ENCODE measurements around the gene KPTN. TPM values are rescaled to one million over a fixed set of nuclear protein-coding genes. Genes with fewer than 3 reads are reported as not detected.

The KPTN gene
- total and polyA plus RNA-seq, 2 experiments from 2014 or later, result 10.4 to 20.6 TPM

DNA sequence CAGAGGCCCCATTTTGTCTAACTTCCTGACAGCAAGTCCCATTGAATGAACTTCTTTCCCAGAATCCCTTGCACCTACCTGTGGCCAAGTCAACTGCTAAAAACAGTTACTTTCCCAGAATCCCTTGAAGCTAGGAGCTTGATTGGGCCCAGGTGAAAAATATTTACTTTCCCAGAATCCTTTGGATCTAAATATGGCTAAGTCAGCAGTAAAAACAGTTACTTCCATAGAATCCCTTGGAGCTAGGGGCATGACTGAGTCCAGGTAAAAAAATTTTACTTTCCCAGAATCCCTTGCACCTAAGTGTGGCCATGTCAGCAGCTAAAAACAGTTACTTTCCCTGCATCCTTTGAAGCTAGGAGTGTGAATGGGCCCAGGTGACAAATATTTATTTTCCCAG is 51.5 kb downstream of the KPTN start:
- Histone ChIP-seq H3K4me3 (no peak overlapping the region), H3K36me3 (no peaks in the 10 kb centered on the region), H3K4me1 (ENCODE audit: low read depth) (no peaks in the 10 kb centered on the region), H3K27me3 (peaks cover 16% of the 10 kb centered on the region), H3K27ac (no peak overlapping the region), H3K9me3 (ENCODE audit: low read depth) (no peaks in the 10 kb centered on the region)
- no peak for DNase-seq (ENCODE audit: low read depth in 1 of 2, low spot score in 1 of 2)
- TF ChIP-seq, protein P1, sequence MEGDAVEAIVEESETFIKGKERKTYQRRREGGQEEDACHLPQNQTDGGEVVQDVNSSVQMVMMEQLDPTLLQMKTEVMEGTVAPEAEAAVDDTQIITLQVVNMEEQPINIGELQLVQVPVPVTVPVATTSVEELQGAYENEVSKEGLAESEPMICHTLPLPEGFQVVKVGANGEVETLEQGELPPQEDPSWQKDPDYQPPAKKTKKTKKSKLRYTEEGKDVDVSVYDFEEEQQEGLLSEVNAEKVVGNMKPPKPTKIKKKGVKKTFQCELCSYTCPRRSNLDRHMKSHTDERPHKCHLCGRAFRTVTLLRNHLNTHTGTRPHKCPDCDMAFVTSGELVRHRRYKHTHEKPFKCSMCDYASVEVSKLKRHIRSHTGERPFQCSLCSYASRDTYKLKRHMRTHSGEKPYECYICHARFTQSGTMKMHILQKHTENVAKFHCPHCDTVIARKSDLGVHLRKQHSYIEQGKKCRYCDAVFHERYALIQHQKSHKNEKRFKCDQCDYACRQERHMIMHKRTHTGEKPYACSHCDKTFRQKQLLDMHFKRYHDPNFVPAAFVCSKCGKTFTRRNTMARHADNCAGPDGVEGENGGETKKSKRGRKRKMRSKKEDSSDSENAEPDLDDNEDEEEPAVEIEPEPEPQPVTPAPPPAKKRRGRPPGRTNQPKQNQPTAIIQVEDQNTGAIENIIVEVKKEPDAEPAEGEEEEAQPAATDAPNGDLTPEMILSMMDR (IDR thresholded peaks at IDR 0.05; ENCODE audit: low read depth, low read length), result no peak

DNA sequence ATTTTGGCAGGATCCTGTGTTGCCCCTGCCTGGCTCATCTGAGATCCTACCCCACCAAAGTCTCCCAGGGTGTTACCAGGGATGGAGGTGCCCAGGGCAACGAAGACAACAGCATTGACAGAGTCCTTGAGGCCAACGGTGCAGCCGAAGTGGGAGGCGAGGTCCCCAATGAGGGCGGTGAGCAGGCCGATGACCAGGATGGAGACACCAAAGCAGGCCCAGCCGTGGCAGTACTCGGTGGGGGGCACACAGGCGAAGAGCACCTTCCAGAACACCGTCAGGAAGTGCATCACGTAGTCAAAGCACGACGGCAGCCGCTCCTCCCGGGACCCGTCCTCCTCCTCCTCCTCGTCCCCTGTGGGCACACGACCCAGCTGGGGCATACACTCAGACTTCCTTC is 51.9 kb downstream of the KPTN start:
- Histone ChIP-seq H3K27ac (no peak overlapping the region), H3K27me3 (peaks cover 16% of the 10 kb centered on the region), H3K9me3 (ENCODE audit: low read depth) (no peaks in the 10 kb centered on the region), H3K4me1 (ENCODE audit: low read depth) (no peaks in the 10 kb centered on the region), H3K4me3 (no peak overlapping the region), H3K36me3 (no peaks in the 10 kb centered on the region)
- no peak for DNase-seq (ENCODE audit: low read depth in 1 of 2, low spot score in 1 of 2)
- TF ChIP-seq, protein P1 (IDR thresholded peaks at IDR 0.05; ENCODE audit: low read depth, low read length), result no peak

DNA sequence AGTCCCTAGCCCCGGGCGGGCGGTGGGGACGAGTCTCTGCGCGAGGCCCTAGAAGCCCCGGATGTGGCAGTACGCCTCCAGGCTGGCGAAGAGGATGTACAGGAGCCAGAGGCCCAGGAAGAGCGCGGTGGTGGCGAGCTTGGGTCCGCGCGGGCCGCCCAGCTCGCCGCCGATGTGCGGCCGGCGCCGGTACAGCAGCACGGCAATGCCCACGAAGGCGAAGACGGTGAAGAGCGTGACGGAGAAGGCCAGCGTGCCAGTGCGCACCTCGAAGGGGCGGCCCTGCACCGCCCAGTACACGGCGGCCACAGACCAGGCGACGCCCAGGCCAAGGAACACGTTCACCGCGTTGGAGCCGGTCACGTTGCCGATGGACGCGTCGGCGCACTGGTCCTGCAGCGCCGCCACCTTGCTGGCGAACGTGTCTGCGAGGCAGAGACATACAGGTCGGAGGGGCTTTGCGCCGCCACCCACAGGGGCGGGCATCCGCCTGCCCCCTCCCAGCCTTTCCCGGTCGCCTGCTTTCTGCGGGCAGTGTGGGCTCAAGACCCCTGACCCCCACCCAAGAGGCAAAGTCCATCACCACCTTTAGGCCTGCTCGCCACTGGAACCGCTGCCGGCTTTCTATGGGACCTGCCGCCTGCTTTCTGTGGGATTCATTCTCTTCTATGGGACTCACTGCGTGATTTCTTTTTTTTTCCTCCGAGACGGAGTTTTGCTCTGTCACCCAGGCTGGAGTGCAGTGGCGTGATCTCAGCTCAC is 53.8 kb downstream of the KPTN start:
- H3K4me3 ChIP-seq, result no peak overlapping the region
- TF ChIP-seq, protein P1 (IDR thresholded peaks at IDR 0.05; ENCODE audit: low read depth, low read length), result peak; percentile 16
- no peaks in the 10 kb centered on the region for H3K36me3 ChIP-seq
- H3K27me3 ChIP-seq, result peaks cover 16% of the 10 kb centered on the region
- H3K9me3 ChIP-seq (ENCODE audit: low read depth), result no peaks in the 10 kb centered on the region
- H3K27ac ChIP-seq, result no peak overlapping the region
- no peaks in the 10 kb centered on the region for H3K4me1 ChIP-seq (ENCODE audit: low read depth)
- peak; percentile 33 to 71 for DNase-seq (ENCODE audit: low read depth in 1 of 2, low spot score in 1 of 2)

DNA sequence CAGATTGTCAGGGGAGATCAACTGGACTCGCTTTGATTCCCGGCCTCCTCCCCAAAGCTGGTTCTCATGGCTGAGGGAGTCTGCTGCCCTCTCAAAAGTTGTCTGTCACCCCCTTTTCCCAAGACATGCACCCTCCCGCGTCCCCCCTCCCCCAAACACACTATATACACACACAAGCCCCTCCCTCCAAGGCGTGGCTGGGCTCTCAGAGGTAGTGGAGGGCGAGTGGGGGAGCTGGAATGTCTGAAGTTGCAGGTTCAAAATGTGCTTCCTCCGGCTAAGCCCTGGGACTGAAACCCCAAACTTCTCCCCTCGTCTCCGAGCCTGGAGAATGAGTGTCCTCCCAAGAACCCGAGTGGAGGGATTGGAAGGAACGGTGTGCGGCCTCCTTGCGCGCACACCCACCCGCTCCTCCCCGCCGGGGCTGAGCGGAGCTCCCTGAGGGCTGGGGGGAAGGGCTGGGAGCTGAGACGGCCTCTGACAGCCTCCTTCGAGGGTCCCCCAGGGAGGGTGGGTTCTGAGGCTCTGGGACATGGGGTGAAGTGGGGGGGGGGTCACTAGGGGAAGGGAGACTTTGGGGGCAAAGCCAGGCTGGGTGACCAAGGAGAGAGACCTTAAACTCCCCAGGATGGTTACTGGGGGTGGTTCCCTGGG is 54.8 kb downstream of the KPTN start:
- no peak for DNase-seq (ENCODE audit: low read depth in 1 of 2, low spot score in 1 of 2)
- Histone ChIP-seq H3K4me1 (ENCODE audit: low read depth) (no peaks in the 10 kb centered on the region), H3K36me3 (no peaks in the 10 kb centered on the region), H3K27ac (no peak overlapping the region), H3K27me3 (peaks cover 16% of the 10 kb centered on the region), H3K4me3 (no peak overlapping the region), H3K9me3 (ENCODE audit: low read depth) (no peaks in the 10 kb centered on the region)
- TF ChIP-seq, protein P1 (IDR thresholded peaks at IDR 0.05; ENCODE audit: low read depth, low read length), result no peak

DNA sequence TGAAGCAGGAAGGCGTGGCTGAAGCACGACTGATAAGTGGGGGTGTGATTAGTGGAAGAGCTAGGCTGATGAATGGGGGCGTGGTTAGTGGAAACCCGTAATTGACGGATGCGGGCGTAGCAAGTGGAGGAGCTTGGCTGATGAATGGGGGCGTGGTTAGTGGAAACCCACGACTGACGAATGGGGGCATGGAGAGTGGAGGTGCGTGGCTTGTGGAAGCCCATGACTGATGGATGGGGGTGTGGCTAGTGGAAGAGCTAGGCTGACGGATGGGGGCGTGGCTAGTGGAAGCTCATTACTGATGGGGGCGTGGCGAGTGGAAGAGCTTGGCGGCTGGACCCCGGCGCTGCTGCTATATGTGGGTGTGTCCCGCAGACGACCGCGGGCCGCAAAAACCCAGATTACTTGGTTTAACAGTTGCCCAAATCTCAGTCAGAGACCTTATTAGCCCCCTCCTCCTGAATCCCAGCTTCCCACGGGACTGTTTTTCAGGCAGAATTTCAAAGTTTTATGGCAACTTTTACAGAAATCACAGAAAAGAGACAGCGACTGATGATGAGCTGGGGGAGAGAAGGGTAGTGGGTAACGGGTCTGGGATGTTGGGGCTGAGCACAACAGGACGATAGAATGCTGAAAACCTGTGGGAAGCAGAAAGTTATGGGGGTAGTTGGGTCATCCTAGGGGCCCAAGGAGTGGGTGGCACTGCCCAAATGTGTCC is 55.7 kb downstream of the KPTN start:
- no peaks in the 10 kb centered on the region for H3K9me3 ChIP-seq (ENCODE audit: low read depth)
- TF ChIP-seq, protein P1 (IDR thresholded peaks at IDR 0.05; ENCODE audit: low read depth, low read length), result no peak
- H3K27me3 ChIP-seq, result peaks cover 16% of the 10 kb centered on the region
- DNase-seq (ENCODE audit: low read depth in 1 of 2, low spot score in 1 of 2), result peak; percentile 100
- H3K4me1 ChIP-seq (ENCODE audit: low read depth), result no peaks in the 10 kb centered on the region
- H3K4me3 ChIP-seq, result peak overlapping the region; percentile 14
- H3K36me3 ChIP-seq, result no peaks in the 10 kb centered on the region
- H3K27ac ChIP-seq, result peak overlapping the region; percentile 93

Measured in cardiac muscle cell (in vitro differentiated cells and primary cell).